ENCODE results near the gene NOS2. TPM values are rescaled to one million over a fixed set of nuclear protein-coding genes. Genes with fewer than 3 reads are reported as not detected.

Gene NOS2
- total RNA-seq, 1 experiment from 2014 or later: 0.35 TPM

DNA sequence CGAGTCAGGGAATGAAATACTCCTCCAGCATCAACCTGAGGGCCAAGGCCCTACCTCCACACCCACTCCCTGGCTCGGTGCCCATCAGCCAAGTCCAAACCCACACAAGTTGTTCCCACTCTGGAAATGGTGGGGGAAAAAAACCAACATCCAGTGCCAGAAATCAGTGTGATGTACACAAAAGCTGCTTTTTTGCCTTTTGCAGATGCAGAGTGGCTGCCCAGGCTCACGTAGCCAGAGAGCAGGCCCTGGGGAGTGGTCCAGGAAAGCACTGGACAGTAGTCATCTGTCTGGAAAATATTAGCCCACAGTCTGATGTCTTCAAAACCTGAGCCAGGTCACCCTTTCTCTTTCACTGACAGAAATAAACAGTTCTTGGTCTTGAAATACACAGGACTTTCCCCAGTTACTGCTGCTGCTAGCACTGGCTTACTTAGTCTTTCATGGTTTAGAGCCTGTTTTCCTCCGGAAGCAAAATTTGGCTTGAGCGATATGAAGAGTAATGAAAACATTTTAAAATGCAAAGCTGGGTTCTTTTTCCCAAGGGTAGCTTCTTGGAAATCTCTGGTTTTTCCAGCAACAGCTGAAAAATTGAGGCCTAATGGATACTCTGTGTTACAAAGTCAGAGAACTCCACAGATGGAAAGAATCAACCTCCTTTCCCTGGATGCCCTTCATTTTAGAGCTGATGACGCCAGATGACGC, 18.2 kb upstream of the NOS2 start:
- Mint-ChIP-seq H3K36me3 (ENCODE audit: insufficient read depth in 1 of 3, low read depth in 3 of 3) (peaks cover 8 to 17% (median 15%) of the 10 kb centered on the region in 3 experiments; a peak in 6 of 7 replicates), H3K9me3 (peaks cover 19 to 29% of the 10 kb centered on the region in 2 experiments), H3K27me3 (ENCODE audit: low read depth) (peaks cover 3% of the 10 kb centered on the region), H3K4me1 (peaks cover 8 to 11% of the 10 kb centered on the region in 2 experiments; a peak in 3 of 4 replicates), H3K27ac (no peak overlapping the region), H3K4me3 (no peak overlapping the region)
- TF ChIP-seq, protein P1, sequence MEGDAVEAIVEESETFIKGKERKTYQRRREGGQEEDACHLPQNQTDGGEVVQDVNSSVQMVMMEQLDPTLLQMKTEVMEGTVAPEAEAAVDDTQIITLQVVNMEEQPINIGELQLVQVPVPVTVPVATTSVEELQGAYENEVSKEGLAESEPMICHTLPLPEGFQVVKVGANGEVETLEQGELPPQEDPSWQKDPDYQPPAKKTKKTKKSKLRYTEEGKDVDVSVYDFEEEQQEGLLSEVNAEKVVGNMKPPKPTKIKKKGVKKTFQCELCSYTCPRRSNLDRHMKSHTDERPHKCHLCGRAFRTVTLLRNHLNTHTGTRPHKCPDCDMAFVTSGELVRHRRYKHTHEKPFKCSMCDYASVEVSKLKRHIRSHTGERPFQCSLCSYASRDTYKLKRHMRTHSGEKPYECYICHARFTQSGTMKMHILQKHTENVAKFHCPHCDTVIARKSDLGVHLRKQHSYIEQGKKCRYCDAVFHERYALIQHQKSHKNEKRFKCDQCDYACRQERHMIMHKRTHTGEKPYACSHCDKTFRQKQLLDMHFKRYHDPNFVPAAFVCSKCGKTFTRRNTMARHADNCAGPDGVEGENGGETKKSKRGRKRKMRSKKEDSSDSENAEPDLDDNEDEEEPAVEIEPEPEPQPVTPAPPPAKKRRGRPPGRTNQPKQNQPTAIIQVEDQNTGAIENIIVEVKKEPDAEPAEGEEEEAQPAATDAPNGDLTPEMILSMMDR (conservative IDR thresholded peaks at IDR 0.05): no peak
- Histone ChIP-seq H3K14ac (ENCODE audit: insufficient read depth, low read length) (no peak overlapping the region), H3K56ac (ENCODE audit: insufficient read length, low read depth, low read length) (no peak overlapping the region), H2BK20ac (ENCODE audit: low read depth, low read length, poor library complexity, severe bottlenecking) (no peak overlapping the region), H2BK12ac (ENCODE audit: insufficient read length, low read depth, low read length) (no peak overlapping the region), H2BK15ac (ENCODE audit: low read depth, low read length) (no peak overlapping the region), H3K4me2 (ENCODE audit: insufficient read depth, insufficient read length, low read length) (no peak overlapping the region), H2AK5ac (ENCODE audit: insufficient read length, low read length) (no peak overlapping the region), H2BK120ac (ENCODE audit: low read depth, low read length, poor library complexity, severe bottlenecking) (no peak overlapping the region), H4K5ac (ENCODE audit: insufficient read length, low read depth, low read length) (no peak overlapping the region), H3K23ac (ENCODE audit: insufficient read length, low read depth, low read length) (no peak overlapping the region), H4K91ac (ENCODE audit: insufficient read length, low read depth, low read length) (no peak overlapping the region), H3K4ac (ENCODE audit: low read depth, low read length) (no peak overlapping the region), H3K27ac (ENCODE audit: insufficient read length, low read depth, low read length) (no peak overlapping the region), H3K27me3 (ENCODE audit: insufficient read depth, low read length) (no peaks in the 10 kb centered on the region), H2AFZ (ENCODE audit: low read length) (no peak overlapping the region), H3K4me1 (ENCODE audit: insufficient read depth, low read length) (no peaks in the 10 kb centered on the region), H3K79me2 (ENCODE audit: insufficient read depth, low read length) (no peaks in the 10 kb centered on the region), H3T11ph (ENCODE audit: low read length) (no peak overlapping the region), H3K79me1 (ENCODE audit: insufficient read depth, low read depth, low read length, poor library complexity, severe bottlenecking) (no peaks in the 10 kb centered on the region), H3K9ac (ENCODE audit: extremely low read depth, insufficient read length, low read length) (no peak overlapping the region), H2BK5ac (ENCODE audit: insufficient read length, low read length) (no peak overlapping the region), H4K20me1 (ENCODE audit: control insufficient read depth, insufficient read depth, insufficient read length) (no peaks in the 10 kb centered on the region), H4K8ac (replicated peaks; ENCODE audit: insufficient read length, low read depth, low read length) (no peak overlapping the region), H3K23me2 (ENCODE audit: insufficient read length, low read depth, low read length, poor library complexity, severe bottlenecking) (no peaks in the 10 kb centered on the region), H3K9me3 (ENCODE audit: control insufficient read depth, low read depth, low read length) (peaks cover 10% of the 10 kb centered on the region), H3K18ac (ENCODE audit: insufficient read length, low read depth, low read length) (no peak overlapping the region)
- WGBS (ENCODE audit: extremely low coverage, insufficient read length, low lambda C conversion rate): no CpG with 5 or more reads among the region's 7 CpGs
- no peak for DNase-seq

Data from H9 (cell line).